ENCODE measurements around the gene CTNNAL1.
A peak's percentile ranks its signal among the peaks of the same experiment; 100 is the strongest.

The CTNNAL1 gene

DNA sequence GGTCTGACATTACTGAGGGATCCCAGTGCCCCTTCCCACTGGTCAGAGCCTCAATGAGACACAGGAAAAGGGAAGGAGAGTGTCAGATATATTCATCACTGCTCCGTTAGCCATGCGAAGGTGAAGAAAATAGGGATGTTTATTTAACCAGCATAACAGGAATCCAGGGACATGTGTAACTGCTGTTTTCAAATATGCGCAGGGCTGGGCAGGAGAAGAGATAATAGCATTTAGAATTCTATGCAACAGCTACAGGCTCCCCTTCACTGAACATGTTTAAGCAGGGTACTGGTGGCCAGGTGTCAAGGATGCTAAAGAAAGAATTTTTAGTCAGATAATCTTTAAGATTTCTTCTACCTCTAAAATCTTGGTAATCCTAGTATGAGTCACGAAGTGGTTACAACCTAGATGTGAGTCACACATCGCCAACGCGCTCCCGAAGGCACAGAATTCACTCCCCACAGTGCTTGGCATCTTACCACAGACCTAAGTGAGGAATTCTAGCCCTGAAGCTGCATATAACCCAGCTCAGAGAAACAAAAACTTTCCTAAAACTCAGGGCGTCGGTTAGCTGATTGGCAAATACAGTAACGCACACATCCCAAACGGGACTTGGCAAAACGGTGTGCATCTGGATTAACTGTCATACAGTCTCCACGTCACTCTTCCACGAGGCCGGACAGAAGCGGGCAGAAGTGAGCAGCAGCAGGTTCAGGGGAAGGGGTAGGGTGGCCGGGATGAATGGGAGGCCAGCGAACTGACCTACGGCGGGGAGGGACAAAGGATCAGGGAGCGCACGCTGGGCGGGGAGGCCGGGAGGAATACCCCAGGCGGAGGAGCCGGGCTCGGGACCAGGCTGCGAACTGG lies 1.1 kb downstream of the CTNNAL1 start:
- no peak for TF ChIP-seq YY1 (IDR thresholded peaks at IDR 0.05; ENCODE audit: low read depth)
- TF ChIP-seq, protein P1, sequence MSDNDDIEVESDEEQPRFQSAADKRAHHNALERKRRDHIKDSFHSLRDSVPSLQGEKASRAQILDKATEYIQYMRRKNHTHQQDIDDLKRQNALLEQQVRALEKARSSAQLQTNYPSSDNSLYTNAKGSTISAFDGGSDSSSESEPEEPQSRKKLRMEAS (IDR thresholded peaks at IDR 0.05): peak; percentile 42
- 0 out of 2 replicates have a peak, but pooled peaks have one; percentile 5 for TF ChIP-seq CEBPB (IDR thresholded peaks at IDR 0.05)
- TF ChIP-seq TEAD4 (IDR thresholded peaks at IDR 0.05): peak; percentile 54
- no peak for TF ChIP-seq RAD21 (IDR thresholded peaks at IDR 0.05; ENCODE audit: low read depth)
- no peak for TF ChIP-seq EP300 (IDR thresholded peaks at IDR 0.05; ENCODE audit: borderline replicate concordance)
- no peak for TF ChIP-seq CREB1 (IDR thresholded peaks at IDR 0.05; ENCODE audit: low read depth)
- 0 out of 2 replicates have a peak, but pooled peaks have one; percentile 7 for TF ChIP-seq EGR1 (IDR thresholded peaks at IDR 0.05)

DNA sequence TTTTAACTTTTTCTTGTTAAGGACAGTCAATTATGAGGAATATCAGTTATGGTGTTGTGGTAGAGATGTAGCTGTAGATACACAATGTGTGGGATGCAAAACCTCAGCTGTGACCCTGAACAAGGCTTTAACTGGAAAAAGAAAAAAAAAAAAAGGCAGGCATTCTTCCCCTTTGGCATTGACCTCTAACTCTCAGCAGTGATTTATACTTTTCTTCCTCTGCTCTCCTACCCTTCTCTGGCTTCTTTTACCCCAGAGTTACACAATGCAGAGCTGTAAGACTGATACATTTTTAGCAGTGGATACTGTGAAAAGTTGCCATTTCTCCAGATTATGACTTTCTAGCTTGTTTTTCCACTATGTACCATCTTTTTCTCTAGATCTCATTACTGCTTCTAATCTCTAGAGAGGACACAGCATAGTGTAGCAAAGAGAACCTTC lies 2.0 kb downstream of the CTNNAL1 start:
- TF ChIP-seq NFIC (IDR thresholded peaks at IDR 0.05) (no peak), EP300 (IDR thresholded peaks at IDR 0.05; ENCODE audit: borderline replicate concordance) (no peak), TCF12 (IDR thresholded peaks at IDR 0.05; ENCODE audit: low read depth) (no peak)
- TF ChIP-seq, protein P2, sequence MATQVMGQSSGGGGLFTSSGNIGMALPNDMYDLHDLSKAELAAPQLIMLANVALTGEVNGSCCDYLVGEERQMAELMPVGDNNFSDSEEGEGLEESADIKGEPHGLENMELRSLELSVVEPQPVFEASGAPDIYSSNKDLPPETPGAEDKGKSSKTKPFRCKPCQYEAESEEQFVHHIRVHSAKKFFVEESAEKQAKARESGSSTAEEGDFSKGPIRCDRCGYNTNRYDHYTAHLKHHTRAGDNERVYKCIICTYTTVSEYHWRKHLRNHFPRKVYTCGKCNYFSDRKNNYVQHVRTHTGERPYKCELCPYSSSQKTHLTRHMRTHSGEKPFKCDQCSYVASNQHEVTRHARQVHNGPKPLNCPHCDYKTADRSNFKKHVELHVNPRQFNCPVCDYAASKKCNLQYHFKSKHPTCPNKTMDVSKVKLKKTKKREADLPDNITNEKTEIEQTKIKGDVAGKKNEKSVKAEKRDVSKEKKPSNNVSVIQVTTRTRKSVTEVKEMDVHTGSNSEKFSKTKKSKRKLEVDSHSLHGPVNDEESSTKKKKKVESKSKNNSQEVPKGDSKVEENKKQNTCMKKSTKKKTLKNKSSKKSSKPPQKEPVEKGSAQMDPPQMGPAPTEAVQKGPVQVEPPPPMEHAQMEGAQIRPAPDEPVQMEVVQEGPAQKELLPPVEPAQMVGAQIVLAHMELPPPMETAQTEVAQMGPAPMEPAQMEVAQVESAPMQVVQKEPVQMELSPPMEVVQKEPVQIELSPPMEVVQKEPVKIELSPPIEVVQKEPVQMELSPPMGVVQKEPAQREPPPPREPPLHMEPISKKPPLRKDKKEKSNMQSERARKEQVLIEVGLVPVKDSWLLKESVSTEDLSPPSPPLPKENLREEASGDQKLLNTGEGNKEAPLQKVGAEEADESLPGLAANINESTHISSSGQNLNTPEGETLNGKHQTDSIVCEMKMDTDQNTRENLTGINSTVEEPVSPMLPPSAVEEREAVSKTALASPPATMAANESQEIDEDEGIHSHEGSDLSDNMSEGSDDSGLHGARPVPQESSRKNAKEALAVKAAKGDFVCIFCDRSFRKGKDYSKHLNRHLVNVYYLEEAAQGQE (IDR thresholded peaks at IDR 0.05; ENCODE audit: low read depth): no peak

DNA sequence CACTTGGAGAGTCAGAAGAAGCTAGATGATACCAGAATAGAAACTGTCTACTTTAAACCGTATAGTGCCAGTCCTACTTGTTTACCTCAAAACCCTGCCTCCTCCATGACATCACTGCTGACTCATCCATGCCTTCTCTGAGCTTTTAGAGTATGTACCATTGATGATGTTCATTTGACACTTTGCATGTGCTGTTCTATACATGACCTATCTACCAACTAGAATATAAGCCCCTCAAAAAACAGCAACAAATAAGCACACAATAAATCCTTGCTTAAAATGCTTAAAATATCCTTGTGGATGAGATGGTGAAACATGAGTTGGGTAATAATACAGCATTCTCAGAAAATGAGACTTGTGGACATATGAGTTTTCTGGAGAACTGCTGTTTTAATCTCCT lies 2.6 kb downstream of the CTNNAL1 start:
- no peak for TF ChIP-seq RAD21 (IDR thresholded peaks at IDR 0.05; ENCODE audit: low read depth)
- 0 out of 2 replicates have a peak, but pooled peaks have one; percentile 27 for TF ChIP-seq CREB1 (IDR thresholded peaks at IDR 0.05; ENCODE audit: low read depth)

DNA sequence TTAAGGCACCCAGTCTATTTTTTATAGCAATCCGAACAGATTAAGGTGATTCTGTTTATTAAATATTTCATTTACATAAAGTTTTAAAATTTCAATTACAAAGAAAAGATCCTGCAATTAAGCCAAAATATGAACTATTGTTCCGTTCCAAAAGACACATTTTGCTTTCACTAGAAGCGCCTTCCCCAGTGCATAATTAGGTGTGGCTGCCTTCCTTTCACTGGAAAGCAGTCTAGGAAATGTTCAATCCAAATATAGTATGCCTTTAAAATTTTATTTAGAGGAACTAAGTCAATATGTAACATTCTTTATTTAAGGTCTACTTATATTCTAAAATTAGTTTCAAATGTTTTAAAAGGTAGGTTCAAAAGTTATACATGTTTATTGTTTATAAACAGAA lies 7.6 kb downstream of the CTNNAL1 start:
- TF ChIP-seq, protein P1 (IDR thresholded peaks at IDR 0.05): no peak
- TF ChIP-seq EP300 (IDR thresholded peaks at IDR 0.05; ENCODE audit: borderline replicate concordance): no peak
- TF ChIP-seq NFIC (IDR thresholded peaks at IDR 0.05): no peak
- TF ChIP-seq CEBPB (IDR thresholded peaks at IDR 0.05): no peak
- TF ChIP-seq EGR1 (IDR thresholded peaks at IDR 0.05): no peak
- no peak for TF ChIP-seq TCF12 (IDR thresholded peaks at IDR 0.05; ENCODE audit: low read depth)
- no peak for TF ChIP-seq FOXM1 (IDR thresholded peaks at IDR 0.05; ENCODE audit: borderline replicate concordance, low read depth)
- TF ChIP-seq TEAD4 (IDR thresholded peaks at IDR 0.05): no peak
- TF ChIP-seq, protein P3, sequence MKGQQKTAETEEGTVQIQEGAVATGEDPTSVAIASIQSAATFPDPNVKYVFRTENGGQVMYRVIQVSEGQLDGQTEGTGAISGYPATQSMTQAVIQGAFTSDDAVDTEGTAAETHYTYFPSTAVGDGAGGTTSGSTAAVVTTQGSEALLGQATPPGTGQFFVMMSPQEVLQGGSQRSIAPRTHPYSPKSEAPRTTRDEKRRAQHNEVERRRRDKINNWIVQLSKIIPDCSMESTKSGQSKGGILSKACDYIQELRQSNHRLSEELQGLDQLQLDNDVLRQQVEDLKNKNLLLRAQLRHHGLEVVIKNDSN (IDR thresholded peaks at IDR 0.05): no peak
- no peak for TF ChIP-seq RAD21 (IDR thresholded peaks at IDR 0.05; ENCODE audit: low read depth)
- TF ChIP-seq CREB1 (IDR thresholded peaks at IDR 0.05; ENCODE audit: low read depth): no peak
- no peak for TF ChIP-seq YY1 (IDR thresholded peaks at IDR 0.05; ENCODE audit: low read depth)

DNA sequence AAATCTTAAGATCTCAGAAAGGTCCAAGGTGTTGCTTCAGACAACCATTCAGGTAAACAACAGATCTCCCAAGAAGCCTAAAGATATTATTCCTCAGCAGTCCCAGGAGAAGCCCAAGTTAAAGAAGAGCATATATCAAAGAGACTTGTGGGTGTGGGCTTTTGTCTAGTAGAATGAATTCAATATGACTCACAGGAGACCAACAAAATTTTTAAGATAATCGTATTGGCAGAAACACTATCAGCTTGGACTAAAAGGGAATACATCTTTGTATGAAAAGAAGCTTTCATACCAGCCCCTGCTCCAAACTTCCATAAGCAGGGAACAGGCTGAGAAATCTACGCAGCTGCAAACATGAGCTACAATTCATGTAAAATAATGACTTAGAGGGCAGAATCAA lies 10.2 kb downstream of the CTNNAL1 start:
- TF ChIP-seq, protein P2 (IDR thresholded peaks at IDR 0.05; ENCODE audit: low read depth): no peak
- no peak for TF ChIP-seq FOXM1 (IDR thresholded peaks at IDR 0.05; ENCODE audit: borderline replicate concordance, low read depth)

DNA sequence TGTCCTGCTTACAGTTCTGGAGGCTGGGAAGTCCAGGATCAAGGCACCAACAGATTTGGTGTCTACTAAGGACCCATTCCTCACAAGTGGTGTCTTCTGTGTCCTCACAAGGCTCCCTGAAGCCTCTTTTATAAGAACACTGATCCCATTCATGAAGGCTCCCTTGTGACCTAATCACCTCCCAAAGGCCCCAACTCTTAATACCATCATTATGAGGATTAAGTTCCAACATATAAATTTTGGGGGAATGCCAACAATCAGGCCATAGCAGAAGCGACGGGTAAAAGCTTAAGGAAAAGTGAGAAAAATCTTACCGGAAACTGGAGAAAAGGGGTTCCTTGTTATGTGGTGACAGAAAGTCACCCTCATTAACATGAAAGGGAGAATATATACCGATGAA lies 11.2 kb downstream of the CTNNAL1 start:
- TF ChIP-seq TAF1 (IDR thresholded peaks at IDR 0.05; ENCODE audit: low read depth) (no peak), TCF12 (IDR thresholded peaks at IDR 0.05; ENCODE audit: low read depth) (no peak), RAD21 (IDR thresholded peaks at IDR 0.05; ENCODE audit: low read depth) (no peak), EP300 (IDR thresholded peaks at IDR 0.05; ENCODE audit: borderline replicate concordance) (no peak), CEBPB (IDR thresholded peaks at IDR 0.05) (no peak), ZBTB7A (IDR thresholded peaks at IDR 0.05; ENCODE audit: low read depth) (no peak), CREB1 (IDR thresholded peaks at IDR 0.05; ENCODE audit: low read depth) (no peak), FOXM1 (IDR thresholded peaks at IDR 0.05; ENCODE audit: borderline replicate concordance, low read depth) (no peak), NFIC (IDR thresholded peaks at IDR 0.05) (no peak), TEAD4 (IDR thresholded peaks at IDR 0.05) (no peak), EGR1 (IDR thresholded peaks at IDR 0.05) (no peak), YY1 (IDR thresholded peaks at IDR 0.05; ENCODE audit: low read depth) (no peak)
- TF ChIP-seq, protein P3 (IDR thresholded peaks at IDR 0.05): no peak
- TF ChIP-seq, protein P1 (IDR thresholded peaks at IDR 0.05): no peak
- TF ChIP-seq, protein P2 (IDR thresholded peaks at IDR 0.05; ENCODE audit: low read depth): no peak

Data from Ishikawa (cell line).